Measurements from ENCODE around the gene KHDRBS2.

KHDRBS2 gene

DNA sequence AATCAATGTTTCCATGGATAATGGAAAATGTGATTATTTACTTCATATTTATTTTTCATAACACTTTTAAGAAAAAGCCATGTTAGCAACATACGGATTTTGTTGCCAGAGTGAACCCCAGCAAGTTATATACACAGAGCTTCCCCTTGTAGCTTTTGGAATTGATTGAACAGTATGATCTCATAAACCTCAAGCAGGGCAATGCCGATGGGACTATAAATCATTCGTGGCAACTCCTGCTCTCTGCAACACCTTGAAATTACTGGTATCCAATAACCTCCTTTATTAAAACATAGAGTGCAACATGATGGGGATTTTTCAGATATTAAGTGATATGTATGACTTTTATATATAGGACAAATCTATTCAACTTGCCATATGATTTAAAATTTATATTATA is 428.5 kb downstream of the KHDRBS2 start:
- Histone ChIP-seq H3K4ac (ENCODE audit: low read length) (no peak overlapping the region), H3K23ac (ENCODE audit: low read depth, low read length, poor library complexity) (no peak overlapping the region), H2BK12ac (ENCODE audit: low read length) (no peak overlapping the region), H4K91ac (ENCODE audit: low read depth, low read length, poor library complexity) (no peak overlapping the region), H2AK5ac (ENCODE audit: low read depth, low read length) (no peak overlapping the region), H4K8ac (ENCODE audit: low read depth, low read length) (no peak overlapping the region), H3K27ac (replicated peaks; ENCODE audit: low read length) (no peak overlapping the region), H2BK120ac (ENCODE audit: low read depth, low read length) (no peak overlapping the region), H3K18ac (ENCODE audit: low read length) (no peak overlapping the region), H3K4me2 (ENCODE audit: insufficient read depth, low read length, poor library complexity, severe bottlenecking) (no peak overlapping the region), H2AFZ (ENCODE audit: low read length) (no peak overlapping the region), H3K79me1 (ENCODE audit: low read depth, low read length) (no peaks in the 10 kb centered on the region), H3K27me3 (ENCODE audit: control insufficient read depth in 3 of 3, insufficient read depth in 3 of 3, low read depth in 1 of 3, low read length in 3 of 3) (no peaks in the 10 kb centered on the region), H3K4me1 (ENCODE audit: control insufficient read depth in 2 of 2, insufficient read depth in 1 of 2, low read depth in 1 of 2, low read length in 2 of 2) (no peaks in the 10 kb centered on the region), H3K14ac (ENCODE audit: low read length) (no peak overlapping the region), H3K36me3 (replicated peaks in 1 of 2; ENCODE audit: control insufficient read depth in 2 of 2, insufficient read depth in 2 of 2, low read length in 2 of 2) (no peaks in the 10 kb centered on the region), H3K9me3 (replicated peaks in 1 of 2; ENCODE audit: control insufficient read depth in 2 of 2, insufficient read depth in 1 of 2, low read depth in 1 of 2, low read length in 2 of 2) (no peaks in the 10 kb centered on the region), H3K4me3 (ENCODE audit: low read length in 2 of 2) (no peak overlapping the region), H2BK15ac (ENCODE audit: low read length) (no peak overlapping the region), H2BK5ac (ENCODE audit: low read length) (no peak overlapping the region), H3K9ac (ENCODE audit: low read depth, low read length, poor library complexity) (no peak overlapping the region)
- no CpG with 5 or more reads among the region's 3 CpGs for WGBS, 2 donors (ENCODE audit: extremely low coverage in 2 of 2, insufficient read length in 2 of 2, insufficient replicate concordance in 1 of 2)
- DNase-seq (ENCODE audit: low spot score), result no peak

DNA sequence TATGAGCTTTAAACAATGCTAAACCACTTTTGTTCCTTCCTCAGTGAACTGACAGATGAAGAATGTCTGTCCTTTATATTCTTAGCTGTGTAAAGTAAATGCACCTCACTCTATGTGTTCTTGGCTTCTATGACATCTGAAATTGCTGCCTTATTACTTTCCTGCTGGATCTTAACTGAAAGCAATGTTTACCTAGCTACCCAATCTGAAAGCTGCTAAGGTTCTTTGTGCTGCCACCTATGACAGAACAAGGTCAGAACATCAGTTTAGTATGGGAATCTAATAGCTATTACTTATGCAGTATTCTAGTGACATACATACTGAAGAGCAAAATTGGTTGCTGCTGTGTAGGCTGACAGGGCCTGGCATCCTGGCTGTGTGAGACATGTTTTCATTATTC is 444.1 kb downstream of the KHDRBS2 start:
- H3K9me3 ChIP-seq (replicated peaks in 1 of 2; ENCODE audit: control insufficient read depth in 2 of 2, insufficient read depth in 1 of 2, low read depth in 1 of 2, low read length in 2 of 2), result no peaks in the 10 kb centered on the region

DNA sequence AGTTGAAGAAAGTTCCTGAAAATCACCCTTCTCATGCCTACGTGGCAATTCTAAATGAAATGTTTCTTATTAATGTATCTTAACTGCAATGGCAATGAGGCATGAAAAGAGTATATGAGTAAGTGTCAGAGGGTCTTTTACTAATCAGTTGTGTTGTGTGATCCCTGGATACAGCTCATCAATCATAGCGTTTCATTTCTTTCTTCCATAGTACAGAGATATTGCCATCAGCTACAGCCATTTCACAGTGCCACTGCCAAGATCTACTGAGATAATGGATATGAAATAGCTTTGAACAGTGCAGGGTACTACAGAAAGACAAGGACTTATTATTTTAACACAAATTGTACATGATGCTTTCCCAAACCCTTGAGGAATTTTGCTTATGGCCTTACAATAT is 450.8 kb downstream of the KHDRBS2 start:
- no peak overlapping the region for H2BK15ac ChIP-seq (ENCODE audit: low read length)
- no peak overlapping the region for H2AFZ ChIP-seq (ENCODE audit: low read length)
- H3K14ac ChIP-seq (ENCODE audit: low read length), result no peak overlapping the region
- no peaks in the 10 kb centered on the region for H3K79me1 ChIP-seq (ENCODE audit: low read depth, low read length)
- H3K27ac ChIP-seq (replicated peaks; ENCODE audit: low read length), result no peak overlapping the region
- H3K4me1 ChIP-seq (ENCODE audit: control insufficient read depth in 2 of 2, insufficient read depth in 1 of 2, low read depth in 1 of 2, low read length in 2 of 2), result no peaks in the 10 kb centered on the region
- no peak overlapping the region for H3K23ac ChIP-seq (ENCODE audit: low read depth, low read length, poor library complexity)
- no peak overlapping the region for H2AK5ac ChIP-seq (ENCODE audit: low read depth, low read length)
- H3K18ac ChIP-seq (ENCODE audit: low read length), result no peak overlapping the region
- no peak overlapping the region for H3K4me3 ChIP-seq (ENCODE audit: low read length in 2 of 2)
- no peaks in the 10 kb centered on the region for H3K27me3 ChIP-seq (ENCODE audit: control insufficient read depth in 3 of 3, insufficient read depth in 3 of 3, low read depth in 1 of 3, low read length in 3 of 3)
- H2BK120ac ChIP-seq (ENCODE audit: low read depth, low read length), result no peak overlapping the region
- no peak overlapping the region for H2BK5ac ChIP-seq (ENCODE audit: low read length)
- no peak overlapping the region for H4K91ac ChIP-seq (ENCODE audit: low read depth, low read length, poor library complexity)
- no peaks in the 10 kb centered on the region for H3K9me3 ChIP-seq (replicated peaks in 1 of 2; ENCODE audit: control insufficient read depth in 2 of 2, insufficient read depth in 1 of 2, low read depth in 1 of 2, low read length in 2 of 2)
- no peaks in the 10 kb centered on the region for H3K36me3 ChIP-seq (replicated peaks in 1 of 2; ENCODE audit: control insufficient read depth in 2 of 2, insufficient read depth in 2 of 2, low read length in 2 of 2)
- no peak overlapping the region for H3K4ac ChIP-seq (ENCODE audit: low read length)
- H4K8ac ChIP-seq (ENCODE audit: low read depth, low read length), result no peak overlapping the region
- no CpG with 5 or more reads among the region's 2 CpGs for WGBS, 2 donors (ENCODE audit: extremely low coverage in 2 of 2, insufficient read length in 2 of 2, insufficient replicate concordance in 1 of 2)
- no peak overlapping the region for H2BK12ac ChIP-seq (ENCODE audit: low read length)
- no peak for DNase-seq (ENCODE audit: low spot score)
- no peak overlapping the region for H3K4me2 ChIP-seq (ENCODE audit: insufficient read depth, low read length, poor library complexity, severe bottlenecking)
- no peak overlapping the region for H3K9ac ChIP-seq (ENCODE audit: low read depth, low read length, poor library complexity)

More for the DNA sequence above, 444.1 kb downstream of the KHDRBS2 start:
- no peak for DNase-seq (ENCODE audit: low spot score)
- H3K27me3 ChIP-seq (ENCODE audit: control insufficient read depth in 3 of 3, insufficient read depth in 3 of 3, low read depth in 1 of 3, low read length in 3 of 3), result no peaks in the 10 kb centered on the region
- no peak overlapping the region for H2AK5ac ChIP-seq (ENCODE audit: low read depth, low read length)
- no peak overlapping the region for H2BK120ac ChIP-seq (ENCODE audit: low read depth, low read length)
- H3K14ac ChIP-seq (ENCODE audit: low read length), result no peak overlapping the region
- H4K8ac ChIP-seq (ENCODE audit: low read depth, low read length), result no peak overlapping the region
- no peak overlapping the region for H3K23ac ChIP-seq (ENCODE audit: low read depth, low read length, poor library complexity)
- no peak overlapping the region for H4K91ac ChIP-seq (ENCODE audit: low read depth, low read length, poor library complexity)
- H3K4me3 ChIP-seq (ENCODE audit: low read length in 2 of 2), result no peak overlapping the region
- no peak overlapping the region for H3K9ac ChIP-seq (ENCODE audit: low read depth, low read length, poor library complexity)
- H3K4me2 ChIP-seq (ENCODE audit: insufficient read depth, low read length, poor library complexity, severe bottlenecking), result no peak overlapping the region
- no peak overlapping the region for H2AFZ ChIP-seq (ENCODE audit: low read length)
- no peaks in the 10 kb centered on the region for H3K4me1 ChIP-seq (ENCODE audit: control insufficient read depth in 2 of 2, insufficient read depth in 1 of 2, low read depth in 1 of 2, low read length in 2 of 2)
- H3K27ac ChIP-seq (replicated peaks; ENCODE audit: low read length), result no peak overlapping the region
- no peaks in the 10 kb centered on the region for H3K79me1 ChIP-seq (ENCODE audit: low read depth, low read length)
- no peaks in the 10 kb centered on the region for H3K36me3 ChIP-seq (replicated peaks in 1 of 2; ENCODE audit: control insufficient read depth in 2 of 2, insufficient read depth in 2 of 2, low read length in 2 of 2)
- no peak overlapping the region for H2BK15ac ChIP-seq (ENCODE audit: low read length)
- no peak overlapping the region for H2BK12ac ChIP-seq (ENCODE audit: low read length)
- no peak overlapping the region for H2BK5ac ChIP-seq (ENCODE audit: low read length)
- H3K18ac ChIP-seq (ENCODE audit: low read length), result no peak overlapping the region
- no peak overlapping the region for H3K4ac ChIP-seq (ENCODE audit: low read length)

DNA sequence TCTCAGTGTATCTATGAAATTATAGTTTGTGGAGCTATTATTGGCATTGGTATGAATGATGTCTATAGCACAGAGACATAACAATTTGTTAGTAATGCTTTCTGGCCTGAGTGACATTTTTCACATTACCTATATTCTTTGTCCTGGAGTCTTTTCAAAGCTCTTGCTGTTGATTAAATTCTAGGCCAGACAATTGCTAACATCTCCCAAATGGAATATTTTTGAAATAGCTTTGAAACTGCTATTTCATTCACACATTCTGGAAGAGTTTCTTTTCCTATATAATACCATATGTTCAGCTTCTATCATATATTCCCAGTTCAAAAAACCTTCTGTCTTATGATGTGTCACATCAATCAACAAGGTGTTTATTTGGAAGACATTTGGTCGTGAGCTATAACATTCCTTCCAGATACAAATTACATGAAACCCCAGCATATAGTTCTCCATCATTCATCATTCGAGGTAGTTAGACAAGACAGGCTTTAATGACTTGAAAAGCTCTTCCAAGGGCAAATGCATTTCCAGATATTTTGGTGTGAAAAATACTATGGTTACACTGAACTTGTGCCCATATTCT is 452.8 kb downstream of the KHDRBS2 start:
- H3K36me3 ChIP-seq (replicated peaks in 1 of 2; ENCODE audit: control insufficient read depth in 2 of 2, insufficient read depth in 2 of 2, low read length in 2 of 2), result no peaks in the 10 kb centered on the region

More for the DNA sequence above, 452.8 kb downstream of the KHDRBS2 start:
- Histone ChIP-seq H2BK15ac (ENCODE audit: low read length) (no peak overlapping the region), H2BK120ac (ENCODE audit: low read depth, low read length) (no peak overlapping the region), H3K4me2 (ENCODE audit: insufficient read depth, low read length, poor library complexity, severe bottlenecking) (no peak overlapping the region), H2BK5ac (ENCODE audit: low read length) (no peak overlapping the region), H3K4me3 (ENCODE audit: low read length in 2 of 2) (no peak overlapping the region), H3K27me3 (ENCODE audit: control insufficient read depth in 3 of 3, insufficient read depth in 3 of 3, low read depth in 1 of 3, low read length in 3 of 3) (no peaks in the 10 kb centered on the region), H3K9me3 (replicated peaks in 1 of 2; ENCODE audit: control insufficient read depth in 2 of 2, insufficient read depth in 1 of 2, low read depth in 1 of 2, low read length in 2 of 2) (no peaks in the 10 kb centered on the region), H2BK12ac (ENCODE audit: low read length) (no peak overlapping the region), H3K9ac (ENCODE audit: low read depth, low read length, poor library complexity) (no peak overlapping the region), H3K14ac (ENCODE audit: low read length) (no peak overlapping the region), H3K4me1 (ENCODE audit: control insufficient read depth in 2 of 2, insufficient read depth in 1 of 2, low read depth in 1 of 2, low read length in 2 of 2) (no peaks in the 10 kb centered on the region), H4K91ac (ENCODE audit: low read depth, low read length, poor library complexity) (no peak overlapping the region), H3K27ac (replicated peaks; ENCODE audit: low read length) (no peak overlapping the region), H3K4ac (ENCODE audit: low read length) (no peak overlapping the region), H3K23ac (ENCODE audit: low read depth, low read length, poor library complexity) (no peak overlapping the region), H2AFZ (ENCODE audit: low read length) (no peak overlapping the region), H3K18ac (ENCODE audit: low read length) (no peak overlapping the region), H2AK5ac (ENCODE audit: low read depth, low read length) (no peak overlapping the region), H3K79me1 (ENCODE audit: low read depth, low read length) (no peaks in the 10 kb centered on the region), H4K8ac (ENCODE audit: low read depth, low read length) (no peak overlapping the region)
- no peak for DNase-seq (ENCODE audit: low spot score)
- WGBS, 2 donors (ENCODE audit: extremely low coverage in 2 of 2, insufficient read length in 2 of 2, insufficient replicate concordance in 1 of 2), result no CpG with 5 or more reads among the region's 2 CpGs
